ENCODE results near the gene CD47.

CD47 gene

GRCh38 chr3:108090701-108091497 lies at the start of gene CD47:
CD47 (minus strand) TSS chr3:108091031; CDS start chr3:108090908, 123 bp downstream.
- Histone ChIP-seq H3K9ac (ENCODE audit: low read length) (peak within 1 kb of the TSS; percentile 69), H3K27ac (ENCODE audit: low read depth, low read length) (no peak within 1 kb of the TSS), H3K4me1 (ENCODE audit: control insufficient read depth, insufficient read depth, low read length) (peaks cover 4% of the 10 kb centered on the region), H3K9me3 (ENCODE audit: control insufficient read depth, insufficient read depth, low read depth, low read length) (0 out of 2 replicates have a peak, but pooled peaks cover 6% of the 10 kb centered on the region), H3K27me3 (ENCODE audit: control insufficient read depth, insufficient read depth, low read length) (peaks cover 36% of the 10 kb centered on the region), H3K36me3 (ENCODE audit: control insufficient read depth, insufficient read depth, low read length) (no peaks in the 10 kb centered on the region), H3K4me3 (ENCODE audit: low read depth, low read length) (peak within 1 kb of the TSS; percentile 91)

- no peak overlapping the region for H3K9ac ChIP-seq (ENCODE audit: low read length)
- H3K4me1 ChIP-seq (ENCODE audit: control insufficient read depth, insufficient read depth, low read length) = no peaks in the 10 kb centered on the region
- H3K27me3 ChIP-seq (ENCODE audit: control insufficient read depth, insufficient read depth, low read length) = no peaks in the 10 kb centered on the region
- no peak overlapping the region for H3K4me3 ChIP-seq (ENCODE audit: low read depth, low read length)
- H3K9me3 ChIP-seq (ENCODE audit: control insufficient read depth, insufficient read depth, low read depth, low read length) = no peaks in the 10 kb centered on the region
- H3K36me3 ChIP-seq (ENCODE audit: control insufficient read depth, insufficient read depth, low read length) = no peaks in the 10 kb centered on the region
- no peak overlapping the region for H3K27ac ChIP-seq (ENCODE audit: low read depth, low read length)
These were observed 46.6 kb upstream of the CD47 start for GRCh38 chr3:108137460-108137814.

- Histone ChIP-seq H3K4me3 (ENCODE audit: low read depth, low read length) (no peak overlapping the region), H3K4me1 (ENCODE audit: control insufficient read depth, insufficient read depth, low read length) (no peaks in the 10 kb centered on the region), H3K36me3 (ENCODE audit: control insufficient read depth, insufficient read depth, low read length) (no peaks in the 10 kb centered on the region), H3K27me3 (ENCODE audit: control insufficient read depth, insufficient read depth, low read length) (no peaks in the 10 kb centered on the region), H3K27ac (ENCODE audit: low read depth, low read length) (no peak overlapping the region), H3K9ac (ENCODE audit: low read length) (no peak overlapping the region), H3K9me3 (ENCODE audit: control insufficient read depth, insufficient read depth, low read depth, low read length) (no peaks in the 10 kb centered on the region)
These were observed 46.0 kb upstream of the CD47 start for GRCh38 chr3:108136561-108137459.

- H3K4me3 ChIP-seq (ENCODE audit: low read depth, low read length) = no peak overlapping the region
- H3K27me3 ChIP-seq (ENCODE audit: control insufficient read depth, insufficient read depth, low read length) = no peaks in the 10 kb centered on the region
- H3K9ac ChIP-seq (ENCODE audit: low read length) = no peak overlapping the region
- H3K9me3 ChIP-seq (ENCODE audit: control insufficient read depth, insufficient read depth, low read depth, low read length) = no peaks in the 10 kb centered on the region
- no peak overlapping the region for H3K27ac ChIP-seq (ENCODE audit: low read depth, low read length)
- H3K4me1 ChIP-seq (ENCODE audit: control insufficient read depth, insufficient read depth, low read length) = no peaks in the 10 kb centered on the region
- no peaks in the 10 kb centered on the region for H3K36me3 ChIP-seq (ENCODE audit: control insufficient read depth, insufficient read depth, low read length)
These were observed 43.7 kb upstream of the CD47 start for GRCh38 chr3:108134555-108134880.

- H3K9me3 ChIP-seq (ENCODE audit: control insufficient read depth, insufficient read depth, low read depth, low read length) = no peaks in the 10 kb centered on the region
- no peaks in the 10 kb centered on the region for H3K27me3 ChIP-seq (ENCODE audit: control insufficient read depth, insufficient read depth, low read length)
- H3K9ac ChIP-seq (ENCODE audit: low read length) = no peak overlapping the region
- no peaks in the 10 kb centered on the region for H3K4me1 ChIP-seq (ENCODE audit: control insufficient read depth, insufficient read depth, low read length)
- H3K36me3 ChIP-seq (ENCODE audit: control insufficient read depth, insufficient read depth, low read length) = no peaks in the 10 kb centered on the region
- H3K27ac ChIP-seq (ENCODE audit: low read depth, low read length) = no peak overlapping the region
- H3K4me3 ChIP-seq (ENCODE audit: low read depth, low read length) = no peak overlapping the region
These were observed 43.2 kb upstream of the CD47 start for GRCh38 chr3:108133858-108134554.

GRCh38 chr3:108133048-108133369 lies 42.2 kb upstream of the CD47 start:
- no peak overlapping the region for H3K9ac ChIP-seq (ENCODE audit: low read length)

GRCh38 chr3:108131475-108132134 lies 40.8 kb upstream of the CD47 start:
- Histone ChIP-seq H3K4me1 (ENCODE audit: control insufficient read depth, insufficient read depth, low read length) (no peaks in the 10 kb centered on the region), H3K4me3 (ENCODE audit: low read depth, low read length) (no peak overlapping the region), H3K27ac (ENCODE audit: low read depth, low read length) (no peak overlapping the region), H3K36me3 (ENCODE audit: control insufficient read depth, insufficient read depth, low read length) (no peaks in the 10 kb centered on the region), H3K27me3 (ENCODE audit: control insufficient read depth, insufficient read depth, low read length) (no peaks in the 10 kb centered on the region), H3K9me3 (ENCODE audit: control insufficient read depth, insufficient read depth, low read depth, low read length) (no peaks in the 10 kb centered on the region), H3K9ac (ENCODE audit: low read length) (no peak overlapping the region)

More at GRCh38 chr3:108133048-108133369, 42.2 kb upstream of the CD47 start:
- Histone ChIP-seq H3K36me3 (ENCODE audit: control insufficient read depth, insufficient read depth, low read length) (no peaks in the 10 kb centered on the region), H3K9me3 (ENCODE audit: control insufficient read depth, insufficient read depth, low read depth, low read length) (no peaks in the 10 kb centered on the region), H3K27ac (ENCODE audit: low read depth, low read length) (no peak overlapping the region), H3K4me1 (ENCODE audit: control insufficient read depth, insufficient read depth, low read length) (no peaks in the 10 kb centered on the region), H3K4me3 (ENCODE audit: low read depth, low read length) (no peak overlapping the region), H3K27me3 (ENCODE audit: control insufficient read depth, insufficient read depth, low read length) (no peaks in the 10 kb centered on the region)

- Histone ChIP-seq H3K27me3 (ENCODE audit: control insufficient read depth, insufficient read depth, low read length) (no peaks in the 10 kb centered on the region), H3K36me3 (ENCODE audit: control insufficient read depth, insufficient read depth, low read length) (no peaks in the 10 kb centered on the region), H3K4me1 (ENCODE audit: control insufficient read depth, insufficient read depth, low read length) (no peaks in the 10 kb centered on the region), H3K9me3 (ENCODE audit: control insufficient read depth, insufficient read depth, low read depth, low read length) (no peaks in the 10 kb centered on the region), H3K27ac (ENCODE audit: low read depth, low read length) (no peak overlapping the region), H3K4me3 (ENCODE audit: low read depth, low read length) (no peak overlapping the region), H3K9ac (ENCODE audit: low read length) (no peak overlapping the region)
These were observed 40.1 kb upstream of the CD47 start for GRCh38 chr3:108130701-108131474.

GRCh38 chr3:108130236-108130635 lies 39.4 kb upstream of the CD47 start:
- Histone ChIP-seq H3K36me3 (ENCODE audit: control insufficient read depth, insufficient read depth, low read length) (no peaks in the 10 kb centered on the region), H3K4me1 (ENCODE audit: control insufficient read depth, insufficient read depth, low read length) (no peaks in the 10 kb centered on the region), H3K4me3 (ENCODE audit: low read depth, low read length) (no peak overlapping the region), H3K27ac (ENCODE audit: low read depth, low read length) (no peak overlapping the region), H3K9ac (ENCODE audit: low read length) (no peak overlapping the region), H3K27me3 (ENCODE audit: control insufficient read depth, insufficient read depth, low read length) (no peaks in the 10 kb centered on the region), H3K9me3 (ENCODE audit: control insufficient read depth, insufficient read depth, low read depth, low read length) (no peaks in the 10 kb centered on the region)

GRCh38 chr3:108127301-108127988 lies 36.6 kb upstream of the CD47 start:
- no peak overlapping the region for H3K27ac ChIP-seq (ENCODE audit: low read depth, low read length)
- no peaks in the 10 kb centered on the region for H3K36me3 ChIP-seq (ENCODE audit: control insufficient read depth, insufficient read depth, low read length)
- no peaks in the 10 kb centered on the region for H3K27me3 ChIP-seq (ENCODE audit: control insufficient read depth, insufficient read depth, low read length)
- H3K9me3 ChIP-seq (ENCODE audit: control insufficient read depth, insufficient read depth, low read depth, low read length) = no peaks in the 10 kb centered on the region
- H3K4me1 ChIP-seq (ENCODE audit: control insufficient read depth, insufficient read depth, low read length) = peaks cover 5% of the 10 kb centered on the region; the same call in 1 of the 2 replicates
- no peak overlapping the region for H3K9ac ChIP-seq (ENCODE audit: low read length)
- H3K4me3 ChIP-seq (ENCODE audit: low read depth, low read length) = no peak overlapping the region

Data from HUES6 (cell line).